ENCODE results near the gene RHCE. TPM values are rescaled to one million over a fixed set of nuclear protein-coding genes. Genes with fewer than 3 reads are reported as not detected.
"Not testable (repeated sequence)": the region's sequence is repeated elsewhere in the genome, so short reads cannot be mapped to it uniquely, and the experiment has no call there.

Gene RHCE
- total RNA-seq, 4 donors from 2014 or later: 0.33 to 1.5 (median 0.39) TPM; not detected in 1

DNA sequence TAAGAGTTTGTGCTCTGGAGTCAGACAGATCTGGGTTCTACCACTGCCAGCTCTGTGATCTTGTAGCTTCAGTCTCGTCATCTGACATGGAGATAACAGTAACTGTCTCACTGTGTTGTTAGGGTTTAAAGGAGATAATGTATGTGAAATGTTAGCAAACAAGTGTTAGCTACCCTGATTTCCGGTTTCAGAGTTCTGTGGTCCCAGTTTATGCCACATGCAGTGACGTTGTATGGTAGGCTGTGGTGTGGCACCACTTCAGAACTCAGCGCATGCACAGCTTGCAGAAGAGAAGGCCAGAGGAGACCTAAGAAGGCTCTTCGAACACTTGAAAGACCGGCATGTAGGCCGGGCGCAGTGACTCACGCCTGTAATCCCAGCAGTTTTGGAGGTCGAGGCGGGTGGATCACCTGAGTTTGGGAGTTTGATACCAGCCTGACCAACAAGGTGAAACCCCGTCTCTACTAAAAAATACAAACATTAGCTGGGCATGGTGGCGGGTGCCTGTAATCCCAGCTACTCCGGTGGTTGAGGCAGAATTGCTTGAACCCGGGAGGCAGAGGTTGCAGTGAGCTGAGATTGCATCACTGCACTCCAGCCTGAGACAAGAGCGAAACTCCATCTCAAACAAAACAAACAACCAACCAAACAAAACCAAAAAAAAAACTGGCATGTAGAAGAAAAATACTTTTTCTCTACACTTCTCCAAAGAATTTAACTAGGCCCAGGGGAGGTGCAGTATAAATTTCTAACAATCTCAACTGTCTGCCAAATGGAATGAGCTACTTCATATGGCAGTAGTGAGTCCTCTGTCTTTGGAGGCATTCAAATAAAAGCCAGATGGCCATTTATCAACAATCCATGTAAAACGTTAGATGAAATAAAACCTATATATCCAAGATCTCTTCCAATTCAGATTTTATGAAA, 92.5 kb downstream of the RHCE start:
- DNase-seq; H3K4me1 ChIP-seq; H3K27me3 ChIP-seq; intact Hi-C loops (cut with DNase I); H3K4me3 ChIP-seq (replicated peaks in 1 of 3); H3K9me3 ChIP-seq; H3K27ac ChIP-seq; H3K36me3 ChIP-seq: not testable (repeated sequence)
- WGBS, 2 donors: no CpG with 5 or more reads among the region's 17 CpGs

DNA sequence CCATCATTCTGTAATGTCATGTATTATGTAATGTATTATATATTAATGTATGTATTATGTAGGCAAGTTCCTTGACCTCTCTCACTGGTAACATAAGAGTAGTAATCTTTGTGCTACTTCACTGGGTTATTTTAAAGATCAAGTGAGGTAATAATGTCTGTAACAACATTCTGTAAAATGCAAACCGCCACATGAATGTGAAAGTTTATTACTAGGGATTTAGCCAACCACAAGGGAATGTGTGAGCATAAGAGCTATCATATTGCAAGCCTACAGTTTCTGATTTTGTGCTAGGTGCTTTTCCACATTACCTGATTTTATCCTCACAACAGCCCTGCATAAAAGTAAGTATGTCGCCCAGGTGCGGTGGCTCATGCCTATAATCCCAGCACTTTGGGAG, 96.2 kb downstream of the RHCE start:
- WGBS, 2 donors: 98 to 100% methylated on average over 3 of the region's 3 CpGs
- intact Hi-C loops (cut with DNase I): not testable (repeated sequence)

DNA sequence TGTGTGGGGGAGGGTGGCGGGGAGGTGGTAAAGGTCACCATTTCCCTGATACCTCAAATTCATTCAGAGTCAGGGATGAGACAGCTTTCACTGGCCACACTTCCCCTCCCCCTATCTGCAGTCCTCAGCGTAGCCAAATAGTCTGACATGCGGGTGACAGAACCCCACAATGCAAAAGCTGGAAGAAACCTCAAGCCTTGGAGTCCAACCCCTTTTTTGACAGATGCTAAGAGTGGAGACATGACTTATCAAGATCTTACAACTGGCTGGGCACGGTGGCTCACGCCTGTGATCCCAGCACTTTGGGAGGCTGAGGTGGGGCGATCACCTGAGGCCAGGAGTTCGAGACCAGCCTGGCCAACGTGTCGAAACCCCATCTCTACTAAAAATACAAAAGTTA, 98.5 kb downstream of the RHCE start:
- H3K9me3 ChIP-seq; intact Hi-C loops (cut with DNase I); H3K27me3 ChIP-seq; DNase-seq; H3K36me3 ChIP-seq; H3K27ac ChIP-seq; H3K4me1 ChIP-seq; H3K4me3 ChIP-seq (replicated peaks in 1 of 3): not testable (repeated sequence)
- WGBS, 2 donors: 86 to 92% methylated on average over 8 to 9 of the region's 9 CpGs

More for the DNA sequence above, 96.2 kb downstream of the RHCE start:
- not testable (repeated sequence) for H3K27ac ChIP-seq; H3K36me3 ChIP-seq; H3K27me3 ChIP-seq; H3K4me1 ChIP-seq; H3K4me3 ChIP-seq (replicated peaks in 1 of 3); H3K9me3 ChIP-seq; DNase-seq

DNA sequence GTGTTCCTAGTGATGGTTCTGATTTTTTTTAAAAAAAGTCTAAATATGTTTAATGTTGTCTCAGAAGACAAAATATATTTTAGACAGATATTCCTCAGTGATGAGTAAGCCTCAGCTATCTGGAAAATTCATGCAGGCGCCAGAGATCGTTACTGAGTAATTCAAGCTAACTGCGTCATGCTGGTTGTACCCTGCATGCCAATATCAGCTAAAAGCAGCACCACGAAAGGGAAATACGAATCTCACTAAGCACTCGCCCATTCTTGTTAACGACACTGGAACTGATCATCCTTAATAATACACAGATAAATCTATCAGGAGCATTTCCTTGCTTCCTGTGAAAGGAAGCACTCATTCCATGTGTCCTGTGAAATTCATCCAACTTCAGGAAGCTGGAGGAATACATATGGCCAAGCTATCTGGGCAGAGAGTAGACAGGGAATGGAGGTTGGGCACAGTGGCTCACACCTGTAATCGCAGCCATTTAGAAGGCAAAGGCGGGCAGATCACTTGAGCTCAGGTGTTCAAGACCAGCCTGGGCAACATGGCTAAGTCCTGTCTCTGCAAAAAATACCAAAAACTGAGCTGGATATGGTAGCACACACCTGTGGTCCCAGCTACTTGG, 100.2 kb downstream of the RHCE start:
- H3K27me3 ChIP-seq; H3K4me3 ChIP-seq (replicated peaks in 1 of 3); H3K36me3 ChIP-seq; intact Hi-C loops (cut with DNase I); H3K4me1 ChIP-seq; H3K9me3 ChIP-seq; H3K27ac ChIP-seq: not testable (repeated sequence)
- 88 to 95% methylated on average over 9 of the region's 9 CpGs for WGBS, 2 donors
- DNase-seq: peak in 1 of 2 donors; percentile 11

DNA sequence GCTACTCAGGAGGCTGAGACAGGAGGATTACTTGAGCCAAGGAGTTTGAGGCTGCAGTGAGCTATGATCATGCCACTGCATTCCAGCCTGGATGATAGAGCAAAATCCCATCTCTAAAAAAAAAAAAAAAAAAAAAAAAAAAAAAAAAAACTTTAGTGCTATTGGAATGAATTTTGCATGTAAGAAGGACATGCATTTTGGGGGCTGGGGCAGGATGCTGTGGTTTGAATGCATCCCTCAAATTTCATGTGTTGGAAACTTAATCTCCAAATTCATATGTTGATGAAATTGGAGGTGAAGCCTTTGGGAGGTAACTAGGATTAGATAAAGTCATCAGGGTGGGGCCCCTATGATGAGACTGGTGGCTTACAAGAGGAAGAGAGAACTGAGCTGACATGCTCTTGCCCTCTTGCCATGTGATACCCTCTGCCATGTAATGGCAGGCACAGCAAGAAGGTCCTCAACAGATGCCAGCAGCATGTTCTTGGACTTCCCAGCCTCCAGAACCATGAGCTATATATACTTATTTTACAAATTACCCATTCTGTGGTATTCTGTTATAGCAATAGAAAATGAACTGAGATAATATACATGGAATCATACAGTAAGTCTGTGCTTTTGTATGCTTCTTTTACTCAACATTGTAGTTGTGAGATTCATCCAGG, 107.7 kb downstream of the RHCE start:
- H3K4me3 ChIP-seq (replicated peaks in 1 of 3); intact Hi-C loops (cut with DNase I); H3K27ac ChIP-seq; H3K36me3 ChIP-seq; H3K9me3 ChIP-seq; H3K4me1 ChIP-seq; H3K27me3 ChIP-seq; DNase-seq: not testable (repeated sequence)

Other genes starting within 250 kb of the RHCE start
- gene SYF2, start 188.3 kb downstream of the RHCE start, total RNA-seq: 10 to 100 TPM; 41.1 to 94.9 (median 57.9) TPM
- gene RSRP1, start 173.4 kb downstream of the RHCE start, total RNA-seq: 100 to 1,000 TPM; 140 to 294 (median 152) TPM
- not detected for gene RHD, start 148.3 kb downstream of the RHCE start, total RNA-seq
- 10 to 100 TPM; 66.4 to 89.2 (median 78.5) TPM for gene TMEM50A, start 82.5 kb downstream of the RHCE start, total RNA-seq
- gene MACO1, start 10.1 kb upstream of the RHCE start, total RNA-seq: 10 to 100 TPM; 25.6 to 31.8 (median 28.7) TPM
- 10 to 100 TPM; 25.1 to 40.9 (median 34.4) TPM for gene LDLRAP1, start 122.8 kb upstream of the RHCE start, total RNA-seq
- gene MAN1C1, start 196.0 kb upstream of the RHCE start, total RNA-seq: 10 to 100 TPM; 28.1 to 60.4 (median 32.7) TPM